HEK293 (cell line): ENCODE data around the gene SMARCB1.

ENCODE experiments used
- CTCF ChIA-PET: fragments of 350-600 bp; formaldehyde crosslinking; extraction: SDS; loops from one replicate; lab custom pipeline; 2021; ENCODE audit warnings: antibody characterized with exemption; lab: Yijun Ruan, JAX
- POLR2A ChIA-PET: fragments of 300-600 bp; formaldehyde crosslinking; extraction: SDS; loops from one replicate; lab custom pipeline; 2020; ENCODE audit warnings: antibody characterized with exemption, inconsistent platforms; lab: Yijun Ruan, JAX
- H3K27ac ChIP-seq: fragments of 200-500 bp; sonication (Bioruptor generic); 2 replicates; pipeline ENCODE4 v1.5.1; 2014; ENCODE audit warnings: low read depth, low read length, control low read depth, inconsistent platforms; ENCODE audit errors: extremely low read depth
- H3K36me3 ChIP-seq, 2 experiments: fragments of 200-500 bp in 1 of 2; sonication (Bioruptor generic) in 1 of 2; 1 replicate in 1 of 2; 2 replicates in 1 of 2; pipeline ENCODE4 v1.5.1; 2014 to 2017; ENCODE audit warnings: inconsistent platforms in 2 of 2, low read length in 2 of 2; ENCODE audit not compliant: control insufficient read depth in 2 of 2, insufficient read depth in 1 of 2
- H3K4me1 ChIP-seq: fragments of 200-500 bp; sonication (Bioruptor generic); 2 replicates; pipeline ENCODE4 v1.5.1; 2014; ENCODE audit warnings: mild to moderate bottlenecking, low read length, inconsistent platforms; ENCODE audit not compliant: control insufficient read depth, insufficient read depth
- H3K4me3 ChIP-seq: 2 replicates; pipeline ENCODE4 v1.5.1; 2011; ENCODE audit warnings: low read depth, mild to moderate bottlenecking, control low read depth, low read length, moderate library complexity
- H3K9me3 ChIP-seq: fragments of 200-500 bp; sonication (Bioruptor generic); 2 replicates; pipeline ENCODE4 v1.5.1; 2014; ENCODE audit warnings: low read depth, low read length, inconsistent platforms; ENCODE audit not compliant: control insufficient read depth, insufficient read depth
- AEBP2 ChIP-seq: fragments of 450-650 bp; formaldehyde crosslinking; IDR thresholded peaks from 2 replicates; pipeline ENCODE4 v1.5.1; 2016; ENCODE audit warnings: missing biosample characterization, missing genetic modification characterization, borderline replicate concordance
- BCL11A ChIP-seq: fragments of 450-650 bp; formaldehyde crosslinking; IDR thresholded peaks from 2 replicates; pipeline ENCODE4 v1.5.1; 2016; ENCODE audit warnings: low read depth, missing biosample characterization, missing genetic modification characterization
- GFI1B ChIP-seq: fragments of 450-650 bp; formaldehyde crosslinking; IDR thresholded peaks from 2 replicates; pipeline ENCODE4 v1.5.1; 2016; ENCODE audit warnings: missing biosample characterization, missing genetic modification characterization
- HOXD13 ChIP-seq: sonication (generic); formaldehyde crosslinking; IDR thresholded peaks from 2 replicates; pipeline ENCODE4 v1.8.0; 2022; ENCODE audit warnings: missing genetic modification reagents, borderline replicate concordance
- INSM2 ChIP-seq: fragments of 450-650 bp; formaldehyde crosslinking; IDR thresholded peaks from 2 replicates; pipeline ENCODE4 v1.5.1; 2016; ENCODE audit warnings: missing biosample characterization, missing genetic modification characterization
- KLF16 ChIP-seq: fragments of 450-650 bp; formaldehyde crosslinking; IDR thresholded peaks from 2 replicates; pipeline ENCODE4 v1.5.1; 2017; ENCODE audit warnings: missing biosample characterization, missing genetic modification characterization
- PBX3 ChIP-seq: sonication (generic); formaldehyde crosslinking; IDR thresholded peaks from 2 replicates; pipeline ENCODE4 v1.8.1; 2022; ENCODE audit warnings: mild to moderate bottlenecking, moderate library complexity, missing genetic modification reagents
- REPIN1 ChIP-seq: fragments of 450-650 bp; formaldehyde crosslinking; IDR thresholded peaks from 2 replicates; pipeline ENCODE4 v1.5.1; 2017; ENCODE audit warnings: missing biosample characterization, missing genetic modification characterization, low read depth
- SP3 ChIP-seq: fragments of 450-650 bp; formaldehyde crosslinking; IDR thresholded peaks from 2 replicates; pipeline ENCODE4 v1.5.1; 2016; ENCODE audit warnings: missing biosample characterization, missing genetic modification characterization
- ZBTB17 ChIP-seq: fragments of 450-650 bp; formaldehyde crosslinking; IDR thresholded peaks from 2 replicates; pipeline ENCODE4 v1.5.1; 2016; ENCODE audit warnings: missing biosample characterization, missing genetic modification characterization
- ZFHX2 ChIP-seq: fragments of 450-650 bp; formaldehyde crosslinking; conservative IDR thresholded peaks from 2 replicates; pipeline ENCODE4 v1.5.1; 2016; ENCODE audit warnings: missing biosample characterization, missing genetic modification characterization
- ZNF121 ChIP-seq: fragments of 450-650 bp; formaldehyde crosslinking; IDR thresholded peaks from 2 replicates; pipeline ENCODE4 v1.5.1; 2016; ENCODE audit warnings: missing biosample characterization, missing genetic modification characterization
- ZNF157 ChIP-seq: fragments of 450-650 bp; formaldehyde crosslinking; IDR thresholded peaks from 2 replicates; pipeline ENCODE4 v1.5.1; 2016; ENCODE audit warnings: missing biosample characterization, missing genetic modification characterization
- ZNF214 ChIP-seq: fragments of 450-650 bp; formaldehyde crosslinking; IDR thresholded peaks from 2 replicates; pipeline ENCODE4 v1.5.1; 2017; ENCODE audit warnings: missing biosample characterization, mild to moderate bottlenecking, missing genetic modification characterization, borderline replicate concordance
- ZNF266 ChIP-seq: fragments of 450-650 bp; formaldehyde crosslinking; IDR thresholded peaks from 2 replicates; pipeline ENCODE4 v1.5.1; 2016; ENCODE audit warnings: missing biosample characterization, missing genetic modification characterization, low read depth
- ZNF280C ChIP-seq: fragments of 450-650 bp; formaldehyde crosslinking; IDR thresholded peaks from 2 replicates; pipeline ENCODE4 v1.5.1; 2016; ENCODE audit warnings: missing biosample characterization, missing genetic modification characterization
- ZNF366 ChIP-seq: fragments of 450-650 bp; formaldehyde crosslinking; conservative IDR thresholded peaks from 2 replicates; pipeline ENCODE4 v1.5.1; 2016; ENCODE audit warnings: missing biosample characterization, missing genetic modification characterization
- ZNF473 ChIP-seq: fragments of 450-650 bp; formaldehyde crosslinking; IDR thresholded peaks from 2 replicates; pipeline ENCODE4 v1.5.1; 2017; ENCODE audit warnings: missing biosample characterization, missing genetic modification characterization
- ZNF514 ChIP-seq: fragments of 450-650 bp; formaldehyde crosslinking; IDR thresholded peaks from 2 replicates; pipeline ENCODE4 v1.5.1; 2016; ENCODE audit warnings: missing biosample characterization, missing genetic modification characterization
- ZNF561 ChIP-seq: fragments of 450-650 bp; IDR thresholded peaks from 2 replicates; pipeline ENCODE4 v1.5.1; 2018; ENCODE audit warnings: missing biosample characterization, missing genetic modification characterization, borderline replicate concordance
- ZNF600 ChIP-seq: fragments of 450-650 bp; formaldehyde crosslinking; IDR thresholded peaks from 2 replicates; pipeline ENCODE4 v1.5.1; 2016; ENCODE audit warnings: missing biosample characterization, missing genetic modification characterization
- ZNF626 ChIP-seq: fragments of 450-650 bp; sonication (Bioruptor Pico); formaldehyde crosslinking; IDR thresholded peaks from 2 replicates; pipeline ENCODE4 v1.5.1; 2018; ENCODE audit warnings: missing biosample characterization, missing genetic modification characterization, inconsistent platforms

SMARCB1 gene

GRCh38 chr22:23822101-23822671 lies 35.4 kb downstream of the SMARCB1 start:
- no peaks in the 10 kb centered on the region for H3K4me1 ChIP-seq
- ChIA-PET CTCF (interaction anchor here (0.6 to 2.7 kb wide), 2 partner anchors 27 to 658 kb away, joined by 3 to 9 read pairs; no protein-coding TSS in a partner anchor), POLR2A (no interaction called here)
- no peak overlapping the region for H3K4me3 ChIP-seq
- no peaks in the 10 kb centered on the region for H3K9me3 ChIP-seq
- no peak overlapping the region for H3K27ac ChIP-seq
- peaks cover 53 to 94% of the 10 kb centered on the region in 2 experiments for H3K36me3 ChIP-seq
- TF ChIP-seq GFI1B (tag by site-specific recombination) (no peak), REPIN1 (no peak), KLF16 (tag by site-specific recombination) (no peak), ZNF473 (tag by site-specific recombination) (no peak), SP3 (tag by site-specific recombination) (no peak), ZBTB17 (tag by site-specific recombination) (no peak), ZNF121 (tag by site-specific recombination) (no peak), ZNF157 (tag by site-specific recombination) (no peak)

- TF ChIP-seq KLF16 (tag by site-specific recombination) (no peak), ZNF626 (tag by site-specific recombination) (no peak), BCL11A (tag by site-specific recombination) (no peak), INSM2 (no peak), ZFHX2 (tag by site-specific recombination) (no peak; the same call in 1 of the 2 replicates), ZNF266 (tag by site-specific recombination) (no peak), ZNF214 (tag by site-specific recombination) (no peak), ZNF280C (tag by site-specific recombination) (no peak), AEBP2 (tag by site-specific recombination) (no peak), ZNF561 (no peak), HOXD13 (CRISPR knock-in tag) (no peak), ZNF600 (tag by site-specific recombination) (no peak), PBX3 (CRISPR knock-in tag) (no peak), ZNF514 (tag by site-specific recombination) (no peak), ZNF366 (no peak)
- H3K9me3 ChIP-seq: no peaks in the 10 kb centered on the region
- H3K4me3 ChIP-seq: no peak overlapping the region
- POLR2A ChIA-PET: no interaction called here
- no peak overlapping the region; the same call in 1 of the 2 replicates for H3K27ac ChIP-seq
- H3K36me3 ChIP-seq: peaks cover 45 to 91% of the 10 kb centered on the region in 2 experiments
- CTCF ChIA-PET: interaction anchor here (0.5 to 0.7 kb wide), 3 partner anchors 11 to 284 kb away, joined by 3 to 4 read pairs (median 3); no protein-coding TSS in a partner anchor
- no peaks in the 10 kb centered on the region for H3K4me1 ChIP-seq
Observed at GRCh38 chr22:23823331-23823791, 36.6 kb downstream of the SMARCB1 start.
